ENCODE measurements around the gene PIN1.

DNA sequence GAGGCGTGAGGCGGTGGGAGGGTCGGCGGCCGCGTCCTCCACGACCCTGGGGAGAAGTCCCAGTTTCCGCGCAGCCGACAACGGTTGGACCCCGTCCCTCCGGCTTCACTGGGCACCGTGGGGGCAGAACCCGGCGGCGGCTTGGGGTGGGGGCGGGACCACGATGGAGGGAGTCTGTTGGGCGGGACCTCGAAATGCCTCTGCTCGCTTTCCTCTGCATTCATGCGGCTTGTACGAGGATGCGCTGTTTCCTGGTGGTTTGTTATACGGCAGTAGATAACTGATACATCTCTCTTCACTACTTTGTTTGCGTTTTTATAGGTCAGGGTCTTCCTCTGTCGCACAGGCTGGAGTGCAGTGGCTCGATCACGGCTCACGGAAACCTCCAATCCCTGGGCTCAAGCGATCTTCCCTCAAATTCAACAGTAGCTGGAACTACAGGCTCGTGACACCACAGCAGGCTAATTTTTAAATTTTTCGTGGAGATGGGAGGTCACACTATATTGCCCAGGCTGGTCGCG is 42.0 kb upstream of the PIN1 start:
- TF ChIP-seq, protein P1, sequence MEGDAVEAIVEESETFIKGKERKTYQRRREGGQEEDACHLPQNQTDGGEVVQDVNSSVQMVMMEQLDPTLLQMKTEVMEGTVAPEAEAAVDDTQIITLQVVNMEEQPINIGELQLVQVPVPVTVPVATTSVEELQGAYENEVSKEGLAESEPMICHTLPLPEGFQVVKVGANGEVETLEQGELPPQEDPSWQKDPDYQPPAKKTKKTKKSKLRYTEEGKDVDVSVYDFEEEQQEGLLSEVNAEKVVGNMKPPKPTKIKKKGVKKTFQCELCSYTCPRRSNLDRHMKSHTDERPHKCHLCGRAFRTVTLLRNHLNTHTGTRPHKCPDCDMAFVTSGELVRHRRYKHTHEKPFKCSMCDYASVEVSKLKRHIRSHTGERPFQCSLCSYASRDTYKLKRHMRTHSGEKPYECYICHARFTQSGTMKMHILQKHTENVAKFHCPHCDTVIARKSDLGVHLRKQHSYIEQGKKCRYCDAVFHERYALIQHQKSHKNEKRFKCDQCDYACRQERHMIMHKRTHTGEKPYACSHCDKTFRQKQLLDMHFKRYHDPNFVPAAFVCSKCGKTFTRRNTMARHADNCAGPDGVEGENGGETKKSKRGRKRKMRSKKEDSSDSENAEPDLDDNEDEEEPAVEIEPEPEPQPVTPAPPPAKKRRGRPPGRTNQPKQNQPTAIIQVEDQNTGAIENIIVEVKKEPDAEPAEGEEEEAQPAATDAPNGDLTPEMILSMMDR (IDR thresholded peaks at IDR 0.05): no peak
- TF ChIP-seq POLR2AphosphoS5 (IDR thresholded peaks at IDR 0.05) (no peak), POLR2A (IDR thresholded peaks at IDR 0.05) (no peak), EP300 (IDR thresholded peaks at IDR 0.05; ENCODE audit: low read depth) (no peak)
